ENCODE measurements around the gene MYMX. TPM values are rescaled to one million over a fixed set of nuclear protein-coding genes. Genes with fewer than 3 reads are reported as not detected.

The MYMX gene
- total and polyA plus RNA-seq, 2 of the 13 experiments (the other 11 are each of a cell fraction or from before 2014, with no cell fraction given), result not detected

DNA sequence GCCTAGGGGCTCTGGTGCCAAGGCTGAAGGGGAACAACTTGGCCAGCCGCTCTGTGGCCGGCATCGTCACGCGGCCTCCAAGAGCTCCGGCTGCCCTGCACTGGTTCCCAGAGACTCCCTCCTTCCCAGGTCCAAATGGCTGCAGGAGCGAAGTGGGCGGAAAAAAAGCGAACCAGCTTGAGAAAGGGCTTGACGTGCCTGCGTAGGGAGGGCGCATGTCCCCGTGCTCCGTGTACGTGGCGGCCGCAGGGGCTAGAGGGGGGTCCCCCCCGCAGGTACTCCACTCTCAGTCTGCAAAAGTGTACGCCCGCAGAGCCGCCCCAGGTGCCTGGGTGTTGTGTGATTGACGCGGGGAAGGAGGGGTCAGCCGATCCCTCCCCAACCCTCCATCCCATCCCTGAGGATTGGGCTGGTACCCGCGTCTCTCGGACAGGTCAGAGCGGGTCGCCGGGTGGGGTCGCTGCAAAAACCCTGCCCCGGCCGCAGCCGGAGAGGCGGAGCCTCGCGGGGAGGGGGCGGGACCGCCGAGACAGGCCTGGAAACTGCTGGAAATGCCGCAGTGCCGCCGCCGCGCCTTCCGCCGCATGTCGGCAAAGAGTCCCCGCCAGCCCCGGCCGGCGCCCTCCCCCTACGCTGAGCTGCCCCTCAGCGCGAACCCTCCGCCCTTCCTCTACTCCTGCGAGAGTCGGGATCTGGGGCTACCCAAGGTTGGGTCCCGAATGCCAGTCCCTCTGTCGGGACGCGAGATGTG, 29.4 kb downstream of the MYMX start (continued):
- TF ChIP-seq SAFB2 (CRISPR knock-in tag; IDR thresholded peaks at IDR 0.05; ENCODE audit: borderline replicate concordance, low read depth), result peak; percentile 41; the same call in 1 of the 2 replicates
- TF ChIP-seq ZNF644 (CRISPR knock-in tag; IDR thresholded peaks at IDR 0.05; ENCODE audit: low read depth), result no peak
- TF ChIP-seq PHF20 (CRISPR knock-in tag; IDR thresholded peaks at IDR 0.05), result no peak; the same call in 1 of the 2 replicates
- no peak for TF ChIP-seq NFRKB (IDR thresholded peaks at IDR 0.05)
- 0 out of 2 replicates have a peak, but pooled peaks have one; percentile 44 for TF ChIP-seq KDM1A (CRISPR knock-in tag; IDR thresholded peaks at IDR 0.05)
- TF ChIP-seq, protein P1, sequence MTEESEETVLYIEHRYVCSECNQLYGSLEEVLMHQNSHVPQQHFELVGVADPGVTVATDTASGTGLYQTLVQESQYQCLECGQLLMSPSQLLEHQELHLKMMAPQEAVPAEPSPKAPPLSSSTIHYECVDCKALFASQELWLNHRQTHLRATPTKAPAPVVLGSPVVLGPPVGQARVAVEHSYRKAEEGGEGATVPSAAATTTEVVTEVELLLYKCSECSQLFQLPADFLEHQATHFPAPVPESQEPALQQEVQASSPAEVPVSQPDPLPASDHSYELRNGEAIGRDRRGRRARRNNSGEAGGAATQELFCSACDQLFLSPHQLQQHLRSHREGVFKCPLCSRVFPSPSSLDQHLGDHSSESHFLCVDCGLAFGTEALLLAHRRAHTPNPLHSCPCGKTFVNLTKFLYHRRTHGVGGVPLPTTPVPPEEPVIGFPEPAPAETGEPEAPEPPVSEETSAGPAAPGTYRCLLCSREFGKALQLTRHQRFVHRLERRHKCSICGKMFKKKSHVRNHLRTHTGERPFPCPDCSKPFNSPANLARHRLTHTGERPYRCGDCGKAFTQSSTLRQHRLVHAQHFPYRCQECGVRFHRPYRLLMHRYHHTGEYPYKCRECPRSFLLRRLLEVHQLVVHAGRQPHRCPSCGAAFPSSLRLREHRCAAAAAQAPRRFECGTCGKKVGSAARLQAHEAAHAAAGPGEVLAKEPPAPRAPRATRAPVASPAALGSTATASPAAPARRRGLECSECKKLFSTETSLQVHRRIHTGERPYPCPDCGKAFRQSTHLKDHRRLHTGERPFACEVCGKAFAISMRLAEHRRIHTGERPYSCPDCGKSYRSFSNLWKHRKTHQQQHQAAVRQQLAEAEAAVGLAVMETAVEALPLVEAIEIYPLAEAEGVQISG (CRISPR knock-in tag; IDR thresholded peaks at IDR 0.05), result peak; percentile 81
- peak; percentile 79 for TF ChIP-seq ZNF781 (CRISPR knock-in tag; IDR thresholded peaks at IDR 0.05; ENCODE audit: borderline replicate concordance, not compliant biosample characterization)
- TF ChIP-seq ZNF878 (CRISPR knock-in tag; IDR thresholded peaks at IDR 0.05), result peak; percentile 86
- TF ChIP-seq ZNF746 (CRISPR knock-in tag; IDR thresholded peaks at IDR 0.05), result peak; percentile 78
- no peak; the same call in 1 of the 2 replicates for TF ChIP-seq ZNF609 (CRISPR knock-in tag; IDR thresholded peaks at IDR 0.05; ENCODE audit: borderline replicate concordance)
- TF ChIP-seq MEIS2 (CRISPR knock-in tag; IDR thresholded peaks at IDR 0.05), result peak; percentile 91
- peak; percentile 65; the same call in 1 of the 2 replicates for TF ChIP-seq SNAPC2 (CRISPR knock-in tag; IDR thresholded peaks at IDR 0.05)
- 0 out of 2 replicates have a peak, but pooled peaks have one; percentile 39 for TF ChIP-seq WIZ (CRISPR knock-in tag; IDR thresholded peaks at IDR 0.05)
- TF ChIP-seq, protein P2, sequence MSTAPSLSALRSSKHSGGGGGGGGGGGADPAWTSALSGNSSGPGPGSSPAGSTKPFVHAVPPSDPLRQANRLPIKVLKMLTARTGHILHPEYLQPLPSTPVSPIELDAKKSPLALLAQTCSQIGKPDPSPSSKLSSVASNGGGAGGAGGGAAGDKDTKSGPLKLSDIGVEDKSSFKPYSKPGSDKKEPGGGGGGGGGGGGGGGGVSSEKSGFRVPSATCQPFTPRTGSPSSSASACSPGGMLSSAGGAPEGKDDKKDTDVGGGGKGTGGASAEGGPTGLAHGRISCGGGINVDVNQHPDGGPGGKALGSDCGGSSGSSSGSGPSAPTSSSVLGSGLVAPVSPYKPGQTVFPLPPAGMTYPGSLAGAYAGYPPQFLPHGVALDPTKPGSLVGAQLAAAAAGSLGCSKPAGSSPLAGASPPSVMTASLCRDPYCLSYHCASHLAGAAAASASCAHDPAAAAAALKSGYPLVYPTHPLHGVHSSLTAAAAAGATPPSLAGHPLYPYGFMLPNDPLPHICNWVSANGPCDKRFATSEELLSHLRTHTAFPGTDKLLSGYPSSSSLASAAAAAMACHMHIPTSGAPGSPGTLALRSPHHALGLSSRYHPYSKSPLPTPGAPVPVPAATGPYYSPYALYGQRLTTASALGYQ (CRISPR knock-in tag; IDR thresholded peaks at IDR 0.05), result peak; percentile 63; the same call in 1 of the 2 replicates
- peak; percentile 64 for TF ChIP-seq ZMYM4 (CRISPR knock-in tag; IDR thresholded peaks at IDR 0.05)
- no peak for TF ChIP-seq ELF4 (CRISPR knock-in tag; IDR thresholded peaks at IDR 0.05; ENCODE audit: borderline replicate concordance)
- TF ChIP-seq, protein P3, sequence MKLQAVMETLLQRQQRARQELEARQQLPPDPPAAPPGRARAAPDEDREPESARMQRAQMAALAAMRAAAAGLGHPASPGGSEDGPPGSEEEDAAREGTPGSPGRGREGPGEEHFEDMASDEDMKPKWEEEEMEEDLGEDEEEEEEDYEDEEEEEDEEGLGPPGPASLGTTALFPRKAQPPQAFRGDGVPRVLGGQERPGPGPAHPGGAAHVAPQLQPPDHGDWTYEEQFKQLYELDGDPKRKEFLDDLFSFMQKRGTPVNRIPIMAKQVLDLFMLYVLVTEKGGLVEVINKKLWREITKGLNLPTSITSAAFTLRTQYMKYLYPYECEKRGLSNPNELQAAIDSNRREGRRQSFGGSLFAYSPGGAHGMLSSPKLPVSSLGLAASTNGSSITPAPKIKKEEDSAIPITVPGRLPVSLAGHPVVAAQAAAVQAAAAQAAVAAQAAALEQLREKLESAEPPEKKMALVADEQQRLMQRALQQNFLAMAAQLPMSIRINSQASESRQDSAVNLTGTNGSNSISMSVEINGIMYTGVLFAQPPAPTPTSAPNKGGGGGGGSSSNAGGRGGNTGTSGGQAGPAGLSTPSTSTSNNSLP (IDR thresholded peaks at IDR 0.05; ENCODE audit: low read depth, low read length), result peak; percentile 60
